ENCODE data around the gene ASB4.

DNA sequence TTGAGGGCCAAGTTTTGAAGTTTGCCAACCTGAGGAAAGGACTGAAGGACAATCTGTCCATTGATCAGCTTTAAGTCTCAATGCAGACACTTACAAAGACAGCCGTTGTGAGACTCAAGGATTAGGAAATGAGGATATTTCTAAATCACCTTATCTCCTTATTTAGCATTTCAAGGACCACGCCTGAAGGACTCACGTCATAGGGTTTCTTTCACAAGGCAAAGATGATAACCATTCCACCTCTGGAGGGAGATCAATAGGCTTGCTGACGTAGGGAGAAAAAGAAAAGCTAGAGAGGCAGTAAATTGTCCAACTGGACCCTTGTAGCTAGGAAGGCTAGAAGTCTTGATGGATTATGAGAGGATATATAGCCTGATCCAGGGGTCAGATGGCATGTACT lies 3.3 kb upstream of the ASB4 start:
- TF ChIP-seq, protein P1, sequence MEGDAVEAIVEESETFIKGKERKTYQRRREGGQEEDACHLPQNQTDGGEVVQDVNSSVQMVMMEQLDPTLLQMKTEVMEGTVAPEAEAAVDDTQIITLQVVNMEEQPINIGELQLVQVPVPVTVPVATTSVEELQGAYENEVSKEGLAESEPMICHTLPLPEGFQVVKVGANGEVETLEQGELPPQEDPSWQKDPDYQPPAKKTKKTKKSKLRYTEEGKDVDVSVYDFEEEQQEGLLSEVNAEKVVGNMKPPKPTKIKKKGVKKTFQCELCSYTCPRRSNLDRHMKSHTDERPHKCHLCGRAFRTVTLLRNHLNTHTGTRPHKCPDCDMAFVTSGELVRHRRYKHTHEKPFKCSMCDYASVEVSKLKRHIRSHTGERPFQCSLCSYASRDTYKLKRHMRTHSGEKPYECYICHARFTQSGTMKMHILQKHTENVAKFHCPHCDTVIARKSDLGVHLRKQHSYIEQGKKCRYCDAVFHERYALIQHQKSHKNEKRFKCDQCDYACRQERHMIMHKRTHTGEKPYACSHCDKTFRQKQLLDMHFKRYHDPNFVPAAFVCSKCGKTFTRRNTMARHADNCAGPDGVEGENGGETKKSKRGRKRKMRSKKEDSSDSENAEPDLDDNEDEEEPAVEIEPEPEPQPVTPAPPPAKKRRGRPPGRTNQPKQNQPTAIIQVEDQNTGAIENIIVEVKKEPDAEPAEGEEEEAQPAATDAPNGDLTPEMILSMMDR (conservative IDR thresholded peaks at IDR 0.05) = no peak
- TF ChIP-seq ZFX (IDR thresholded peaks at IDR 0.05) = no peak

Data from C4-2B (cell line).